HG03469 (cell line): ENCODE measurements around the gene SERINC5.
A peak's percentile ranks its signal among the peaks of the same experiment; 100 is the strongest.
"Not testable (repeated sequence)": the region's sequence is repeated elsewhere in the genome, so short reads cannot be mapped to it uniquely, and the experiment has no call there.

Source experiments
- ATAC-seq: cut with Tn5 transposase; IDR thresholded peaks from one replicate; pipeline ENCODE4 v1.9.1; 2021; ENCODE audit warnings: mild to moderate bottlenecking, moderate library complexity, moderate number of reproducible peaks; ENCODE audit not compliant: unreplicated experiment

The SERINC5 gene

DNA sequence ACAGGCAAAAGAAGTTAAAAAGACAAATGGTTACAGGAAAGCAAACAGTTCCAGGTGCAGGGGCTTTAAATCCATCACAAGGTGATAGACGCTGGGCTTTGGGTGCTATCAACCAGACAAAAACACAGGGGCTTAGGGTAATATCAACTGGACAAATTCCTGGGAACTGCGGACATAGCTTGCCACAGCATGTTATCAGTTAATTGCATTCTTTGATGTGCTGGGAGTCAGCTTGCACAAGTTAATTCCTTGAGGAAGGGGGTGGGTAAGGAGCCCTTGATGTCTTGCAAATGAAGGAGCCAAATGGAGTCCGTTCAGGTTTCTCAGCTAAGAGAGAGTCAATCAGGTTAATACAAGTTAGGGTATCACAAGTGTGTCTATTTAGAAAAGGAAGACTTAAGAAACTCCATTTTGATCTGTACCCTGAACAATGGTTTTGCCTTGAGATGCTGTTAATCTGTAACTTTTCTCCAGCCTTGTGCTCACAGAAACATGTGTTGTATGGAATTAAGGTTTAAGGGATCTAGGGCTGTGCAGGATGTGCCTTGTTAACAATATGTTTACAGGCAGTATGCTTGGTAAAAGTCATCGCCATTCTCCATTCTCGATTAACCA lies 144.4 kb downstream of the SERINC5 start:
- not testable (repeated sequence) for ATAC-seq

DNA sequence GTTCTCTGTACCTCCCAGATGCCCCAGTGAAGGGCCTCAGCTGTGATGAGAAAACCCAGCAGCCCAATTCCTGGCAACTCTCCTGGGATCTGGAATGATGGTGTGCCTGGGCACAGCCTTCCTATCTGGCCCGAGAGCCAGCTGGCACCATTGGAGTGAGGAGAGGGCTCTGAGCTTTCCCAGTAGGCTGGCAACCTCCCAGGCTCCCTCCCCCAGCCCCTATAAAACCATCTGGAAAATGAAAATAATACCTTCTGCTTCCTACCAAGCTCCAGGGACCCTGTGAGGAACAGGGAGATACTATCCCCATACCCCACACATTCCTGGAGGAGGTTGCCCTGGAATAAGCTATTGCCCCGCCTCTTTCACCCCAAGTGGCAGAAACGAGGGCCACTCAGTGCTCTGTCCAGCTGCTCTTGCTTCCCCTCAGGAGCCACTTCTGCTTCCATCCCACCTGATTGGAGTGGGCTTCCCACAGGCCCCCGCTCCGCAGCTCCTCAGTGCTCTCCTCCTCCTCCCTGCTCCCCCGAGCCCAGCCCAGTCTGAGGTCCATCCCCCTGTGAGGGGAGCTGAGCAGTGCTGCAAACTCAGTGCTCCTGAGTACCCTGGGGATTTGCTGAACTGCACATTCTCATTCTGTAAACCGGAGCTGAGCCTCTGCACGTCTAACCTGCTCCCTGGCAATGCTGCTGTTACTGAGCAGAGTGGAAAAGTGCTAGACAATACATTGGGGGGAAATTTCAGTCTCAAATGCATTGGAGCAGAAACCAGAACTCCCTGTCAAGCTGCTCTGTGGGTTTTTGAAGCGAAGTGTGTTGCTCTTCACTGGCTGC lies 146.0 kb downstream of the SERINC5 start:
- peak; percentile 78 for ATAC-seq

- ATAC-seq: no peak
Measured at GRCh38 chr5:80106916-80107315, 148.9 kb downstream of the SERINC5 start.

- no peak for ATAC-seq
Measured at GRCh38 chr5:80105698-80106439, 150.0 kb downstream of the SERINC5 start.

GRCh38 chr5:80103371-80103770 lies 152.5 kb downstream of the SERINC5 start:
- no peak for ATAC-seq

DNA sequence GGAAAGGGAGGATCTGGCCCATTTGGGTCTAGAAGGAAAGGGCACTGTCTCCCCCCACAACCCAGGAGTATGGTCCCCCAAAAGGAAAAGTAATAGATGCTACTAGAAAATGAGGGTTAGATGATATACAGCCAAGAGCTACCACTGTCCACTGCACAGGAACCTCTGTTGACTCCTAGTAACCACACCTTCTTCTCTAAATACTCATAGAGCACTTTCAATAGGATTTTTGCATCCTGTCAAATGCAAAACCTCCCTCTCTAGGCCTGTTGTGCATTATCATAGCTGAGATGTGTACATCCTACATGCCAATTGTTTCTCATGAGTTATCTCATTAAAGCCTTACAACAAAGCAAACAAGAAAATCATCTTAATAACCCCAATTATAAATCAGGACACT lies 153.9 kb downstream of the SERINC5 start:
- ATAC-seq: no peak

GRCh38 chr5:80097451-80097850 lies 158.4 kb downstream of the SERINC5 start:
- no peak for ATAC-seq

GRCh38 chr5:80094236-80094738 lies 161.6 kb downstream of the SERINC5 start:
- no peak for ATAC-seq

DNA sequence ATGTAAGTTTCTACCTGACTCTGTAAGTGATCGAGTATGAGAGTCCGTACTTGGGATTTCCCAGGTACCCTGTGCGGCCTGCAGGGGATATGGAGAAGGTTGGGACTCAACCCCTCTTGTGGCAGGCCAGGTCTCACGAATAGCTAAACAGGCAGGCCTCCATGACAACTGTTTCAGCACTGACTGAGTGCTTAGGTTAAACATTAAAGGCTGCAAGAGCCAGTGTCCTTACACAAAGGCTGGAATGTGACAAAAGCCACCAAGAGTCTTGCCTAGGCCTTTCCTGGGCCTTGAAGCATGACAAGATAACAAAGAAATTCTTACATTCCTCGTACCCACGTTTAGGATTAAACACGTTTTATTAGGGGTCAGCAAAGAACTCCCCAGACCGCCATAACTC lies 162.1 kb downstream of the SERINC5 start:
- ATAC-seq: no peak

- ATAC-seq: no peak
Measured at GRCh38 chr5:80092486-80093107, 163.3 kb downstream of the SERINC5 start.

GRCh38 chr5:80091792-80092192 lies 164.1 kb downstream of the SERINC5 start:
- ATAC-seq: not testable (repeated sequence)

DNA sequence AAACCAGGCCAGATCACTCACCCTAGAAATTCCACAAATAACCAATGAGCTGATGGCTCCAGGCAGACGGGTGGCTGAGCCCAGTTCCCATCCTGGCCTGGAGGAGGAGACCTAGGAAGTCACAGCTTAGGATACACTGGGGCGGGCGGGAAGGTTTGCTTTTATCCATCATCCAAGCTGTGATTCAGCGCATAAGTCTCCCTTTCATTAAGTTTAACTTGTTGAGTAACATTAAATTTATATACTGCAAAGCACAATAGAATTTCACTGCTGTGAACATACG lies 165.0 kb downstream of the SERINC5 start:
- no peak for ATAC-seq

- no peak for ATAC-seq
Measured at GRCh38 chr5:80083101-80083890, 172.6 kb downstream of the SERINC5 start.

DNA sequence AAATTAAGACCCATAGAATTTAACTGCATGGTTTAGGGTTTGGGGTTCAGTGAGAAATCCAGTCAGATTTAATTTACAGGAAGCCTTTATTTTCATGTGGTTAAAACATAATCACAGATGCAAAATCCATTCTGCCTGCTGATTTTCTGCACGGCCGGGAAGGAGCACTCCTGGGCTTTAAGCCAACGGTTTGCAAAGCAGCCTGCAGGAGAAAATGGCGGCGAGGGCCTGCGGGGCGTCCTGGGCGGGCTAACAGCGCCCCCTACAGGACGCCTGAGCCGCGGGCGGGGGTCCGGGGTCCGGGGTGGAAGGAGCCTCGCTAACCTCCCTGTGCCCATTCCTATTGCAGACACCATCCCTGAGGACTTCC lies 173.1 kb downstream of the SERINC5 start:
- ATAC-seq: no peak

DNA sequence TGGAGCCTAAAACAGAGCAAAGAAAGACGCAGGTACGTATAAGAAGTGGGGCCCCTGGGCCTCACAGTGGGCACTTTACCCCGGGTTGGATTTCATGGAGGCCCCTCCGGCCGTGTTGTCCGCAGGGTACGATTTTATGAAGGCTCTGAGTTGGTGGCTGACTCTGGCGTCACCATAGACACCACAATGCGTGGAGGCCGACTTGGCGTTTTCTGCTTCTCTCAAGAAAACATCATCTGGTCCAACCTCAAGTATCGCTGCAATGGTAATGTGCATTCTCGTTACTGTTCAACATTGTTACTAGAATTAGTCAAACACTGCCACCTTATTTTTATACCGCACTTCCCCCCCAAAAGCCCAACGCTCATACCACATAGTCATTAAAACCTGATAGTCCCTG lies 173.6 kb downstream of the SERINC5 start:
- ATAC-seq: no peak

DNA sequence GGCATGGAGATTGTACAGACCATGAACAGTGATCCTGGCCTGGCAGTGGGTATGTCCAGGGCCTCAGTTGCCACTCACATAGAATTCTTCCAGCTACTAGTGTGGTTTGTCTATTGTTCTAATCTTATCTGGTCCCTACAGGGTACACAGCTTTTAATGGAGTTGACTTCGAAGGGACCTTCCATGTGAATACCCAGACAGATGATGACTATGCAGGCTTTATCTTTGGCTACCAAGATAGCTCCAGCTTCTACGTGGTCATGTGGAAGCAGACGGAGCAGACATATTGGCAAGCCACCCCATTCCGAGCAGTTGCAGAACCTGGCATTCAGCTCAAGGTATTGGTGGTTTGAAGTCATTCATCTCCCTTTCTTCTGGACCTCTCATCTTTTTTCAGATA lies 176.9 kb downstream of the SERINC5 start:
- ATAC-seq: no peak

DNA sequence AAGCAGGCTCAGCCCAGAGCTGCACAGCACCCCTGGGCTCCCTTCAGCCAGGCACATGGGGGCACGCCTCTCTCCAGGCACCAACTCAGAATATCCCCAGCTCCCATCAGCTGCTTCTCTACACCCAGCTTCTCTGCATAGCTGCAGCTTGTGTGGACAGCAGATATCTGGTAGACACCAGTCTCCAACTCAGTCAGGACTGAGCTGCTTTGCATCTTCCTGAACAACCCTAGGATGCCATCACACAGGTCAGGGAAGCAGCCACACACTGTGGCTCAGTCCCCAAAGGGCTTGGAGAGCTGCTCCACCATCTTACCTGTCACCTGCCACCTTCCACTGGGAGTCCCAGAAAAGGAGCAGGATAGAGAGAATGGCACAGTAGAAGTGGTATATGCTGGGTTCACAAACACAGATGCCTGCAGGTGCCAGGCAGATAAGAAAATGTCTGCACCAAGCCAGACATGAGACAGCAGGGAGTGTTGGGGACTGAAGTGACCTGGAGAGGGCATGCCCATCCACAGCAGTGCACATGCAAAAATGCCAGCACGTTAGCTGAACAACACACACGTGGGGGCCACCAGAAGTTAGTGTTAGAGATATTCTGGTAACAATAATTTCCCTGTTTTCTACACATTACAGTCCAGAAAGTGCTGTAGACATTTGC lies 178.7 kb downstream of the SERINC5 start:
- ATAC-seq: no peak

DNA sequence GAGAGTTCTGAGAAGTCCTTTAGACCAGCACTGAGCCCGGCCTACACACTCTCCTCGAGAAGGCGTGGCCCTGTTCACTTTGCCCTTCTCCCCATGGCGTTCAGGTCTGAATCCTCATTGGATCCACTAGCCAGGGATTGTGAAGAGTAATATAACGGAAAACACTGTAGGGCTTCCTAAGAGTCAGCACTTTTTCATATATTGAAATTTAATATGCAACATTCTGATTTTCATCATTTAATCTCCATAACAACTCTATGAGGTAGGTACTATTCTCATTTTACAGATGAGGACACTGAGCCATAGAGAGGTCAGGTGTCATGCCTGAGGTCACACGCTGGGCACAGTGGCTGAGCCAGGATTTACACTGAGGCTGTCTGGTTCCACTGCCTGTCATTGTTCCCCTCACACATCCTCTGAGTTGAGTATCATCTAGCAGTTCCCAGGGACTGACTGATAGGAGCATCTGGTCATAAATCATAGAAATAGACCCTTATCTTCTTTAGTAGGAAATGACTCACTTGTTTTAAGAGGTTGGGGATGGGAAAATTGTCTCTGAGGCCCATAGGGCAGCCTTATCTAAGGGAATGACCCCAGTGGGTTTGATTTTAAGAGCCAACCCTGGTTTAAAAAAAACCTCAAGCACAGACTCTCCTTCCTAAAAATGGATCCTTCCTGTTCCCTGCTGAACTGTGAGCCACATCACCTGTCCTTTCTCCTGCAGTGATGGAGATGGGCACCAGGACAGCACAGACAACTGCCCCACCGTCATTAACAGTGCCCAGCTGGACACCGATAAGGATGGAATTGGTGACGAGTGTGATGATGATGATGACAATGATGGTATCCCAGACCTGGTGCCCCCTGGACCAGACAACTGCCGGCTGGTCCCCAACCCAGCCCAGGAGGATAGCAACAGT lies 179.5 kb downstream of the SERINC5 start:
- ATAC-seq: no peak
